Panc1 (cell line): ENCODE measurements around the gene FXR2.

Experiments used
- POLR2AphosphoS5 ChIP-seq: IDR thresholded peaks from 2 replicates; pipeline ENCODE4 v1.6.1; 2012; ENCODE audit warnings: mild to moderate bottlenecking, low read depth, low read length, moderate library complexity
- TF ChIP-seq, protein P1 (sequence below): fragments of 450-650 bp; IDR thresholded peaks from 2 replicates; pipeline ENCODE4 v1.5.1; 2017; ENCODE audit warnings: mild to moderate bottlenecking
- TF ChIP-seq, protein P2 (sequence below), 2 experiments: IDR thresholded peaks; 2 replicates each; pipeline ENCODE4 v1.6.1; 2011 to 2012; ENCODE audit warnings: low read depth in 2 of 2, control low read depth in 1 of 2, low read length in 1 of 2, mild to moderate bottlenecking in 1 of 2, moderate library complexity in 1 of 2; ENCODE audit not compliant: insufficient read depth in 1 of 2

DNA sequence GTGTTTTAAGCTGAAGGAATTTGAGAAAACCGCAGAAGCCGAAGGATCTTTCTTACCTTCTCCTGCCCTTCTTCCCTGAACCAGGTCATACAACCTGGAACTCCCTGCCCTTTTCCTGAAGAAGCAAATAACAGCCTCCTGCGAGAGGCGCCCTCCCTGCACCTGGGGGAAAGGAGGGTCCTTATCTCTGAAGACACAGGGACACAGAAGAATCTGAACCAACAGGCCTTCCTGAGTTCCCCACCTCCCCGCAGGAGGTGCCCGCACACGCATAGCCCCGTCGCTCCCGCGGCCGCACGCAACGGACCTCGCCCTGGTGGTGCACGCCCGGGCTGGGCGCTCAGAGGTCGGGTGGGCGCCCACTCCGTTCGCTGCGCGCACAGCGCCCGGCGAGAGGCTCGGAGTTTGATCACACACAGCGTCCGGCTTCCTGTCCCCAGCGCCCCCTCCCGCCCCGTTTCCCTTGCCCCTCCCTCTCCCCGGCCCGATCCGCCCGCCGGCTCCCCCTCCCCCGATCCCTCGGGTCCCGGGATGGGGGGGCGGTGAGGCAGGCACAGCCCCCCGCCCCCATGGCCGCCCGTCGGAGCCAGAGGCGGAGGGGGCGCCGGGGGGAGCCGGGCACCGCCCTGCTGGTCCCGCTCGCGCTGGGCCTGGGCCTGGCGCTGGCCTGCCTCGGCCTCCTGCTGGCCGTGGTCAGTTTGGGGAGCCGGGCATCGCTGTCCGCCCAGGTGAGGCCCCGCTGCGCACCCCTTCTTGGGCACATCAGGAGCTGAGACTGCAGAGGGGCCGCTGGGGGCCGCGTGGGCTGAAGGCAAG lies 65.9 kb downstream of the FXR2 start, which contains the start of gene TNFSF12:
- TF ChIP-seq, protein P1, sequence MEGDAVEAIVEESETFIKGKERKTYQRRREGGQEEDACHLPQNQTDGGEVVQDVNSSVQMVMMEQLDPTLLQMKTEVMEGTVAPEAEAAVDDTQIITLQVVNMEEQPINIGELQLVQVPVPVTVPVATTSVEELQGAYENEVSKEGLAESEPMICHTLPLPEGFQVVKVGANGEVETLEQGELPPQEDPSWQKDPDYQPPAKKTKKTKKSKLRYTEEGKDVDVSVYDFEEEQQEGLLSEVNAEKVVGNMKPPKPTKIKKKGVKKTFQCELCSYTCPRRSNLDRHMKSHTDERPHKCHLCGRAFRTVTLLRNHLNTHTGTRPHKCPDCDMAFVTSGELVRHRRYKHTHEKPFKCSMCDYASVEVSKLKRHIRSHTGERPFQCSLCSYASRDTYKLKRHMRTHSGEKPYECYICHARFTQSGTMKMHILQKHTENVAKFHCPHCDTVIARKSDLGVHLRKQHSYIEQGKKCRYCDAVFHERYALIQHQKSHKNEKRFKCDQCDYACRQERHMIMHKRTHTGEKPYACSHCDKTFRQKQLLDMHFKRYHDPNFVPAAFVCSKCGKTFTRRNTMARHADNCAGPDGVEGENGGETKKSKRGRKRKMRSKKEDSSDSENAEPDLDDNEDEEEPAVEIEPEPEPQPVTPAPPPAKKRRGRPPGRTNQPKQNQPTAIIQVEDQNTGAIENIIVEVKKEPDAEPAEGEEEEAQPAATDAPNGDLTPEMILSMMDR: no peak; the same call in 1 of the 2 replicates
- no peak for TF ChIP-seq POLR2AphosphoS5
- TF ChIP-seq, protein P2, sequence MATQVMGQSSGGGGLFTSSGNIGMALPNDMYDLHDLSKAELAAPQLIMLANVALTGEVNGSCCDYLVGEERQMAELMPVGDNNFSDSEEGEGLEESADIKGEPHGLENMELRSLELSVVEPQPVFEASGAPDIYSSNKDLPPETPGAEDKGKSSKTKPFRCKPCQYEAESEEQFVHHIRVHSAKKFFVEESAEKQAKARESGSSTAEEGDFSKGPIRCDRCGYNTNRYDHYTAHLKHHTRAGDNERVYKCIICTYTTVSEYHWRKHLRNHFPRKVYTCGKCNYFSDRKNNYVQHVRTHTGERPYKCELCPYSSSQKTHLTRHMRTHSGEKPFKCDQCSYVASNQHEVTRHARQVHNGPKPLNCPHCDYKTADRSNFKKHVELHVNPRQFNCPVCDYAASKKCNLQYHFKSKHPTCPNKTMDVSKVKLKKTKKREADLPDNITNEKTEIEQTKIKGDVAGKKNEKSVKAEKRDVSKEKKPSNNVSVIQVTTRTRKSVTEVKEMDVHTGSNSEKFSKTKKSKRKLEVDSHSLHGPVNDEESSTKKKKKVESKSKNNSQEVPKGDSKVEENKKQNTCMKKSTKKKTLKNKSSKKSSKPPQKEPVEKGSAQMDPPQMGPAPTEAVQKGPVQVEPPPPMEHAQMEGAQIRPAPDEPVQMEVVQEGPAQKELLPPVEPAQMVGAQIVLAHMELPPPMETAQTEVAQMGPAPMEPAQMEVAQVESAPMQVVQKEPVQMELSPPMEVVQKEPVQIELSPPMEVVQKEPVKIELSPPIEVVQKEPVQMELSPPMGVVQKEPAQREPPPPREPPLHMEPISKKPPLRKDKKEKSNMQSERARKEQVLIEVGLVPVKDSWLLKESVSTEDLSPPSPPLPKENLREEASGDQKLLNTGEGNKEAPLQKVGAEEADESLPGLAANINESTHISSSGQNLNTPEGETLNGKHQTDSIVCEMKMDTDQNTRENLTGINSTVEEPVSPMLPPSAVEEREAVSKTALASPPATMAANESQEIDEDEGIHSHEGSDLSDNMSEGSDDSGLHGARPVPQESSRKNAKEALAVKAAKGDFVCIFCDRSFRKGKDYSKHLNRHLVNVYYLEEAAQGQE (IDR thresholded peaks at IDR 0.05; ENCODE audit: insufficient read depth in 1 of 2, low read depth in 2 of 2, low read length in 1 of 2): no peak
